B cell (primary cell): ENCODE results near the gene SCN1A. TPM values are rescaled to one million over a fixed set of nuclear protein-coding genes. Genes with fewer than 3 reads are reported as not detected.

ENCODE experiments used
- ATAC-seq: fragments of 200-7000 bp; cut with Tn5 transposase; one replicate; pipeline ENCODE4 v1.10.0; 2021; ENCODE audit warnings: low read depth, mild to moderate bottlenecking, moderate number of reproducible peaks, moderate library complexity
- CTCF ChIA-PET: fragments of 350-600 bp; sonication (Branson Sonifier 250); formaldehyde crosslinking; loops from one replicate; lab custom pipeline; 2021; ENCODE audit warnings: antibody characterized with exemption, inconsistent platforms; lab: Charles Lee
- POLR2A ChIA-PET: fragments of 350-600 bp; sonication (Branson Sonifier 250); formaldehyde crosslinking; loops from one replicate; lab custom pipeline; 2021; ENCODE audit warnings: antibody characterized with exemption; lab: Charles Lee
- DNase-seq: peaks from one replicate; pipeline ENCODE4 v3.0.0; 2013
- H2AFZ ChIP-seq: 2 replicates; pipeline ENCODE4 v1.6.1; 2012; ENCODE audit warnings: mild to moderate bottlenecking, low read depth, low read length; ENCODE audit not compliant: insufficient read depth, poor library complexity, severe bottlenecking
- H3K27ac ChIP-seq, 2 donors: 1 replicate in 1 of 2; 2 replicates in 1 of 2; pipeline ENCODE4 v1.5.1; 2012 to 2013; ENCODE audit warnings: low read length in 2 of 2, mild to moderate bottlenecking in 2 of 2, moderate library complexity in 1 of 2
- H3K27me3 ChIP-seq, 4 experiments: fragments of 200-600 bp in 1 of 4; sonication (generic) in 1 of 4; replicated peaks in 1 of 4; 1 replicate in 2 of 4; 2 replicates in 2 of 4; pipeline versions ENCODE4 v1.6.1 to v1.7.0; 2013 to 2016; ENCODE audit warnings: low read length in 3 of 4, mild to moderate bottlenecking in 2 of 4, mixed read lengths in 1 of 4, moderate library complexity in 1 of 4; ENCODE audit not compliant: insufficient read depth in 4 of 4, control insufficient read depth in 3 of 4; ENCODE audit errors: control extremely low read depth in 1 of 4
- H3K36me3 ChIP-seq, 2 experiments: replicated peaks in 1 of 2; 1 replicate in 1 of 2; 2 replicates in 1 of 2; pipeline versions ENCODE4 v1.6.1 to v1.7.1; 2013; ENCODE audit warnings: low read length in 1 of 2; ENCODE audit not compliant: insufficient read depth in 2 of 2, control insufficient read depth in 1 of 2; ENCODE audit errors: control extremely low read depth in 1 of 2, extremely low read depth in 1 of 2
- H3K4me1 ChIP-seq, 2 donors: fragments of 200-600 bp in 1 of 2; sonication (generic) in 1 of 2; 1 replicate in 1 of 2; 2 replicates in 1 of 2; pipeline versions ENCODE4 v1.5.1 to v1.6.1; 2013 to 2017; ENCODE audit warnings: low read length in 2 of 2; ENCODE audit not compliant: control insufficient read depth in 2 of 2, insufficient read depth in 2 of 2
- H3K4me2 ChIP-seq: replicated peaks from 2 replicates; pipeline ENCODE3; 2012; ENCODE audit warnings: mild to moderate bottlenecking, low read depth, low read length; ENCODE audit not compliant: poor library complexity, severe bottlenecking
- H3K4me3 ChIP-seq, 5 experiments: fragments of 200-600 bp in 1 of 5; sonication (generic) in 1 of 5; 1 replicate in 3 of 5; 2 replicates in 2 of 5; pipeline versions ENCODE4 v1.5.1 to v1.7.0; 2011 to 2016; ENCODE audit warnings: low read length in 4 of 5, mild to moderate bottlenecking in 4 of 5, low read depth in 2 of 5, control low read depth in 1 of 5, moderate library complexity in 1 of 5; ENCODE audit not compliant: insufficient read depth in 1 of 5; ENCODE audit errors: control extremely low read depth in 1 of 5, extremely low read depth in 1 of 5
- H3K79me2 ChIP-seq: fragments of 200-600 bp; sonication (generic); one replicate; pipeline ENCODE4 v1.6.0; 2016; ENCODE audit warnings: low read length; ENCODE audit not compliant: control insufficient read depth, insufficient read depth
- H3K9ac ChIP-seq: fragments of 200-600 bp; sonication (generic); 2 replicates; pipeline ENCODE4 v1.6.1; 2017; ENCODE audit warnings: mild to moderate bottlenecking, low read length, moderate library complexity
- H3K9me3 ChIP-seq, 3 donors: one replicate each; pipeline versions ENCODE4 v1.6.1 to v1.7.1; 2013; ENCODE audit warnings: low read length in 2 of 3; ENCODE audit not compliant: control insufficient read depth in 2 of 3, insufficient read depth in 1 of 3; ENCODE audit errors: control extremely low read depth in 1 of 3
- H4K20me1 ChIP-seq: 2 replicates; pipeline ENCODE4 v1.6.0; 2012; ENCODE audit warnings: mild to moderate bottlenecking, low read length; ENCODE audit not compliant: insufficient read depth, control insufficient read depth, poor library complexity, severe bottlenecking
- H3K27ac Mint-ChIP-seq: one replicate; pipeline ENCODE4 v1.8.0; 2021; ENCODE audit warnings: mixed read lengths
- H3K27me3 Mint-ChIP-seq: one replicate; pipeline ENCODE4 v1.8.0; 2021; ENCODE audit warnings: mixed read lengths
- H3K4me1 Mint-ChIP-seq: one replicate; pipeline ENCODE4 v1.8.0; 2021; ENCODE audit warnings: mixed read lengths
- H3K4me3 Mint-ChIP-seq: one replicate; pipeline ENCODE4 v1.8.0; 2021; ENCODE audit warnings: mixed read lengths
- H3K9me3 Mint-ChIP-seq: one replicate; pipeline ENCODE4 v1.8.0; 2022; ENCODE audit warnings: mixed read lengths; ENCODE audit not compliant: insufficient read depth
- CTCF ChIP-seq: fragments of 200-600 bp; IDR thresholded peaks from one replicate; pipeline ENCODE4 v1.8.0; 2022; ENCODE audit warnings: antibody characterized with exemption, mild to moderate bottlenecking
- EZH2 ChIP-seq: IDR thresholded peaks from 2 replicates; pipeline ENCODE4 v1.6.1; 2012; ENCODE audit warnings: borderline replicate concordance, low read depth, mild to moderate bottlenecking, moderate library complexity, low read length; ENCODE audit not compliant: insufficient read depth, poor library complexity, severe bottlenecking
- WGBS: methylation state at CpG from one replicate; pipeline ENCODE4 v1.1.5; 2013; ENCODE audit warnings: missing lambda C conversion rate; ENCODE audit not compliant: insufficient coverage; 5-methylcytosine and 5-hydroxymethylcytosine counted together
- intact Hi-C: fragments of 100-400 bp; cut with micrococcal nuclease; formaldehyde crosslinking; loops from one replicate; pipeline ENCODE4 v1.10.0; 2022
- polyA plus RNA-seq: library from polyadenylated mRNA; depleted of rRNA; stranded (reverse); fragments of >200 nt; gene quantifications from 2 replicates; pipeline ENCODE4 v1.2.3, GENCODE V29; 2012
- total RNA-seq, 2 donors: library from RNA; stranded (reverse); fragments of 120-200 nt in 1 of 2; gene quantifications; 1 replicate in 1 of 2; 2 replicates in 1 of 2; pipeline versions ENCODE4 v1.2.3 to v1.2.4, GENCODE V29; 2013 to 2022

SCN1A gene
- total and polyA plus RNA-seq, 2 donors (not counting 1 experiment from before 2014, with no cell fraction given): not detected

- H3K4me3 Mint-ChIP-seq: no peak overlapping the region
- TF ChIP-seq CTCF: no peak
- no CpG with 5 or more reads among the region's 3 CpGs for WGBS
- ChIA-PET POLR2A (no interaction called here), CTCF (no interaction called here)
- no peak overlapping the region for H3K27ac Mint-ChIP-seq
- intact Hi-C loops: no loop called here
- Histone ChIP-seq H3K9me3 (no peaks in the 10 kb centered on the region), H3K27ac (no peak overlapping the region), H3K27me3 (no peaks in the 10 kb centered on the region), H3K79me2 (no peaks in the 10 kb centered on the region), H3K4me1 (no peaks in the 10 kb centered on the region), H3K36me3 (no peaks in the 10 kb centered on the region), H3K4me2 (no peak overlapping the region), H3K4me3 (no peak overlapping the region), H4K20me1 (no peaks in the 10 kb centered on the region), H2AFZ (no peak overlapping the region), H3K9ac (no peak overlapping the region)
- DNase-seq: no peak
- no peaks in the 10 kb centered on the region for H3K4me1 Mint-ChIP-seq
- peaks cover 7% of the 10 kb centered on the region for H3K27me3 Mint-ChIP-seq
- no peak for ATAC-seq
- no peaks in the 10 kb centered on the region for H3K9me3 Mint-ChIP-seq
Measured at GRCh38 chr2:166171216-166171615, 43.4 kb upstream of the SCN1A start.

- H3K4me1 Mint-ChIP-seq: no peaks in the 10 kb centered on the region
- intact Hi-C loops: no loop called here
- ChIA-PET CTCF (no interaction called here), POLR2A (no interaction called here)
- H3K9me3 ChIP-seq: no peaks in the 10 kb centered on the region
- peaks cover 10% of the 10 kb centered on the region for H3K27me3 Mint-ChIP-seq
- H3K27me3 ChIP-seq: no peaks in the 10 kb centered on the region
- ATAC-seq: no peak
- H3K4me3 ChIP-seq: no peak overlapping the region
- H3K27ac ChIP-seq: no peak overlapping the region
- DNase-seq: no peak
- H3K4me2 ChIP-seq: no peak overlapping the region
- H3K4me3 Mint-ChIP-seq: no peak overlapping the region
- no peak overlapping the region for H3K27ac Mint-ChIP-seq
- no peak for TF ChIP-seq CTCF
- no peak for TF ChIP-seq EZH2
- H2AFZ ChIP-seq: no peak overlapping the region
- H3K36me3 ChIP-seq: no peaks in the 10 kb centered on the region
- no peaks in the 10 kb centered on the region for H3K9me3 Mint-ChIP-seq
- H3K79me2 ChIP-seq: no peaks in the 10 kb centered on the region
- no peaks in the 10 kb centered on the region for H3K4me1 ChIP-seq
- 67% methylated on average over 1 of the region's 2 CpGs for WGBS
- no peaks in the 10 kb centered on the region for H4K20me1 ChIP-seq
- H3K9ac ChIP-seq: no peak overlapping the region
Measured at GRCh38 chr2:166170356-166170755, 42.5 kb upstream of the SCN1A start.
